K562 (cell line): ENCODE results near the gene MAP7D1. TPM values are rescaled to one million over a fixed set of nuclear protein-coding genes. Genes with fewer than 3 reads are reported as not detected.
A peak's percentile ranks its signal among the peaks of the same experiment; 100 is the strongest.

Experiments
- ATAC-seq: fragments of 200-7000 bp; cut with Tn5 transposase; 3 replicates; pipeline ENCODE4 v1.9.1; 2020; ENCODE audit warnings: moderate library complexity
- BruUV-seq: library from RNA; stranded (reverse); fragments of 400-500 nt; replicated peaks from 2 replicates; lab custom pipeline; 2021; lab: Mats Ljungman, UMichigan
- CTCF ChIA-PET: fragments of 300-600 bp; formaldehyde crosslinking; extraction: SDS; loops from one replicate; lab custom pipeline; 2021; ENCODE audit warnings: low intra/inter-chr PET ratio; lab: Yijun Ruan, JAX
- POLR2A ChIA-PET: fragments of 300-600, 350-650 bp; sonication (Branson Sonifier 250); formaldehyde crosslinking; extraction: SDS; loops from one replicate; lab custom pipeline; 2021; ENCODE audit warnings: antibody characterized with exemption, inconsistent platforms; lab: Yijun Ruan, JAX
- DNase-seq, 4 experiments: peaks; one replicate each; pipeline versions ENCODE4 v3.0.0 to v3.0.0-alpha.2; 2011 to 2018; ENCODE audit warnings: low spot score in 3 of 4, mixed read lengths in 3 of 4; ENCODE audit errors: extremely low read depth in 1 of 4
- FAIRE-seq: peaks from 2 replicates; lab custom pipeline; 2011; peaks lifted over from hg19 to GRCh38; lab: Jason Lieb, UNC
- H2AFZ ChIP-seq: 2 replicates; pipeline ENCODE4 v1.6.0; 2011; ENCODE audit warnings: low read depth, low read length, control low read depth, inconsistent platforms
- H3K27ac ChIP-seq: fragments of 200-600 bp; 3 replicates; pipeline ENCODE4 v1.8.0; 2011; ENCODE audit warnings: low read depth, mild to moderate bottlenecking, control low read depth, inconsistent platforms, low read length, moderate library complexity, mixed read lengths; ENCODE audit errors: extremely low read depth
- H3K27me3 ChIP-seq, 2 experiments: fragments of 300-600 bp in 1 of 2; 2 replicates in 1 of 2; 3 replicates in 1 of 2; pipeline versions ENCODE4 v1.6.0 to v1.8.0; 2011; ENCODE audit warnings: inconsistent platforms in 2 of 2, low read length in 2 of 2, mild to moderate bottlenecking in 1 of 2, mixed read lengths in 1 of 2, moderate library complexity in 1 of 2; ENCODE audit not compliant: control insufficient read depth in 2 of 2, insufficient read depth in 2 of 2
- H3K36me3 ChIP-seq: fragments of 300-600 bp; 3 replicates; pipeline ENCODE4 v1.8.0; 2011; ENCODE audit warnings: mild to moderate bottlenecking, low read length, inconsistent platforms; ENCODE audit not compliant: control insufficient read depth, insufficient read depth
- H3K4me1 ChIP-seq, 2 experiments: fragments of 200-600 bp in 1 of 2; replicated peaks in 1 of 2; 2 replicates in 1 of 2; 3 replicates in 1 of 2; pipeline versions ENCODE4 v1.5.1 to v1.8.0; 2011; ENCODE audit warnings: inconsistent platforms in 2 of 2, low read length in 2 of 2, mild to moderate bottlenecking in 1 of 2, mixed read lengths in 1 of 2, moderate library complexity in 1 of 2; ENCODE audit not compliant: control insufficient read depth in 2 of 2, insufficient read depth in 2 of 2
- H3K4me2 ChIP-seq: 2 replicates; pipeline ENCODE4 v1.6.1; 2011; ENCODE audit warnings: low read length, control low read depth, inconsistent platforms, mixed read lengths; ENCODE audit not compliant: insufficient read depth
- H3K4me3 ChIP-seq: fragments of 200-600 bp; sonication (generic), shearing (Covaris generic); 2 replicates; pipeline ENCODE4 v1.5.1; 2016; ENCODE audit warnings: control low read depth, inconsistent platforms
- H3K79me2 ChIP-seq: fragments of 200-600 bp; 3 replicates; pipeline ENCODE4 v1.8.0; 2011; ENCODE audit warnings: low read length, inconsistent platforms; ENCODE audit not compliant: control insufficient read depth, insufficient read depth
- H3K9ac ChIP-seq, 2 experiments: 2 replicates each; pipeline versions ENCODE4 v1.6.0 to v1.6.1; 2011; ENCODE audit warnings: low read depth in 2 of 2, low read length in 2 of 2, control low read depth in 1 of 2, inconsistent platforms in 1 of 2, mild to moderate bottlenecking in 1 of 2, mixed read lengths in 1 of 2; ENCODE audit not compliant: insufficient read depth in 1 of 2
- H3K9me1 ChIP-seq: one replicate; pipeline ENCODE4 v1.6.0; 2011; ENCODE audit warnings: inconsistent platforms, mild to moderate bottlenecking, low read length, moderate library complexity; ENCODE audit not compliant: control insufficient read depth, insufficient read depth
- H3K9me3 ChIP-seq: replicated peaks from 2 replicates; pipeline ENCODE4 v1.5.1; 2011; ENCODE audit warnings: low read depth, low read length, inconsistent platforms; ENCODE audit not compliant: control insufficient read depth, insufficient read depth
- H4K20me1 ChIP-seq: replicated peaks from 2 replicates; pipeline ENCODE4 v1.6.1; 2011; ENCODE audit warnings: low read length, inconsistent platforms, mixed read lengths; ENCODE audit not compliant: control insufficient read depth, insufficient read depth
- IRF9 ChIP-seq: fragments of 450-650 bp; IDR thresholded peaks from 2 replicates; pipeline ENCODE4 v1.6.1; 2016; ENCODE audit warnings: missing biosample characterization, missing genetic modification characterization
- JUN ChIP-seq, 2 experiments: sonication (generic) in 1 of 2; formaldehyde crosslinking in 1 of 2; IDR thresholded peaks; 2 replicates each; pipeline versions ENCODE4 v1.6.1 to v1.8.0; 2012 to 2022; ENCODE audit warnings: borderline replicate concordance in 2 of 2, mild to moderate bottlenecking in 2 of 2, improper control_type of control experiment in 1 of 2, low read depth in 1 of 2, low read length in 1 of 2, missing genetic modification reagents in 1 of 2
- SAFB ChIP-seq: fragments of 200-400 bp; formaldehyde crosslinking; IDR thresholded peaks from 2 replicates; pipeline ENCODE4 v1.6.1; 2017; ENCODE audit warnings: low read depth, low read length, borderline replicate concordance
- SAFB2 ChIP-seq: fragments of 200-400 bp; formaldehyde crosslinking; IDR thresholded peaks from 2 replicates; pipeline ENCODE4 v1.6.1; 2018; ENCODE audit warnings: borderline replicate concordance, low read length, low read depth, moderate library complexity; ENCODE audit not compliant: severe bottlenecking
- SP2 ChIP-seq: IDR thresholded peaks from 2 replicates; pipeline ENCODE4 v1.6.1; 2011; ENCODE audit warnings: mild to moderate bottlenecking, low read depth, low read length, moderate library complexity; ENCODE audit not compliant: poor library complexity, severe bottlenecking; ENCODE audit errors: extremely low read depth
- SPI1 ChIP-seq: IDR thresholded peaks from 2 replicates; pipeline ENCODE4 v1.6.1; 2011; ENCODE audit warnings: low read depth, low read length, control low read depth, borderline replicate concordance
- STAT5A ChIP-seq: IDR thresholded peaks from 2 replicates; pipeline ENCODE4 v1.6.1; 2012; ENCODE audit warnings: low read length, inconsistent platforms, borderline replicate concordance
- TAF1 ChIP-seq: IDR thresholded peaks from 2 replicates; pipeline ENCODE4 v1.6.1; 2011; ENCODE audit warnings: mild to moderate bottlenecking, low read length, moderate library complexity; ENCODE audit not compliant: insufficient read depth, control insufficient read depth, severe bottlenecking; ENCODE audit errors: extremely low read depth
- TFAM ChIP-seq: fragments of 250-450 bp; sonication (Bioruptor Pico); conservative IDR thresholded peaks from 2 replicates; pipeline ENCODE4 v1.5.0; 2021; ENCODE audit warnings: mild to moderate bottlenecking, moderate library complexity
- ZC3H4 ChIP-seq: sonication (generic); formaldehyde crosslinking; IDR thresholded peaks from 2 replicates; pipeline ENCODE4 v1.9.0; 2021; ENCODE audit warnings: missing genetic modification reagents, borderline replicate concordance
- ZNF449 ChIP-seq: fragments of 250-450 bp; sonication (Bioruptor Pico); IDR thresholded peaks from 2 replicates; pipeline ENCODE4 v1.8.0; 2022; ENCODE audit warnings: moderate library complexity, mild to moderate bottlenecking, inconsistent platforms
- ZNF707 ChIP-seq: fragments of 250-450 bp; sonication (Bioruptor Pico); conservative IDR thresholded peaks from 2 replicates; pipeline ENCODE4 v1.8.0; 2022; ENCODE audit warnings: inconsistent platforms, mild to moderate bottlenecking, moderate library complexity
- WGBS: fragments of 100-300 bp; shearing (Covaris generic); methylation state at CpG from one replicate; pipeline ENCODE4 v1.1.6; 2016; ENCODE audit warnings: low coverage, mixed read lengths; ENCODE audit not compliant: insufficient coverage; ENCODE audit errors: missing lambda C conversion rate; 5-methylcytosine and 5-hydroxymethylcytosine counted together
- in situ Hi-C: fragments of 300-500 bp; cut with MboI; formaldehyde crosslinking; loops from 4 replicates; pipeline ENCODE4 v1.15.0; 2018; ENCODE audit warnings: inconsistent platforms, mixed read lengths
- intact Hi-C: fragments of 100-400 bp; cut with micrococcal nuclease; formaldehyde crosslinking; loops from 2 replicates; pipeline ENCODE4 v1.14.2; 2022
- polyA plus RNA-seq, 8 experiments: library from polyadenylated mRNA; depleted of rRNA in 4 of 8; stranded (reverse) in 5 of 8; unstranded in 3 of 8; fragments of >200 nt; fragmentation: Nextera tagmentation in 2 of 8; fragmentation: Illumina TruSeq in 1 of 8; extraction: Ambion mirVana in 2 of 8; extraction: Trizol in 1 of 8; gene quantifications; 2 replicates each; pipeline versions ENCODE4 v1.2.1 to v1.2.3, GENCODE V29; 2011 to 2014; ENCODE audit warnings: inconsistent platforms in 1 of 8, missing spikeins in 1 of 8
- total RNA-seq, 7 experiments: library from RNA; depleted of rRNA in 6 of 7; stranded (reverse); fragments of >200 nt in 6 of 7; fragmentation: Illumina TruSeq in 2 of 7; extraction: Trizol in 2 of 7; gene quantifications; 2 replicates each; pipeline versions ENCODE4 v1.2.1 to v1.2.3, GENCODE V29; 2011 to 2021; ENCODE audit warnings: low replicate concordance in 1 of 7
- TF ChIP-seq, protein P1 (sequence below): fragments of 250-450 bp; sonication (Bioruptor Pico); IDR thresholded peaks from 2 replicates; pipeline ENCODE4 v1.5.0; 2021; ENCODE audit warnings: mild to moderate bottlenecking, borderline replicate concordance
- TF ChIP-seq, protein P2 (sequence below): fragments of 200-400 bp; formaldehyde crosslinking; IDR thresholded peaks from 2 replicates; pipeline ENCODE4 v1.6.1; 2017; ENCODE audit warnings: mild to moderate bottlenecking, low read depth, low read length, moderate library complexity

Gene MAP7D1
- total and polyA plus RNA-seq, 9 of the 15 experiments (the other 6 are each of a cell fraction or from before 2014, with no cell fraction given): 3.6 to 108 (median 34.5) TPM

GRCh38 chr1:36107394-36107793, 48.6 kb upstream of the MAP7D1 start:
- H3K27me3 ChIP-seq: no peaks in the 10 kb centered on the region
- peaks cover 0 to 18% of the 10 kb centered on the region in 2 experiments; a peak in 2 of 5 replicates for H3K4me1 ChIP-seq
- no peaks in the 10 kb centered on the region for H3K36me3 ChIP-seq
- no peak for DNase-seq
- H3K4me2 ChIP-seq: no peak overlapping the region
- WGBS: 54% methylated on average over 9 of the region's 9 CpGs
- ChIA-PET POLR2A (interaction anchor here (0.5 to 1.3 kb wide), 7 partner anchors 11 to 290 kb away, joined by 3 to 4 read pairs (median 3); no protein-coding TSS in a partner anchor), CTCF (no interaction called here)
- FAIRE-seq: no peak
- H3K9me3 ChIP-seq: no peaks in the 10 kb centered on the region
- BruUV-seq: no TSS peak
- no peak overlapping the region for H3K27ac ChIP-seq
- H3K9ac ChIP-seq: peak overlapping the region in 1 of 2 experiments; percentile 33; a peak in 1 of 4 replicates
- no peaks in the 10 kb centered on the region for H3K79me2 ChIP-seq
- intact Hi-C loops (no loop called here), in situ Hi-C loops (no loop called here)
- H3K4me3 ChIP-seq: no peak overlapping the region
- no peak overlapping the region for H2AFZ ChIP-seq
- no peaks in the 10 kb centered on the region for H3K9me1 ChIP-seq
- H4K20me1 ChIP-seq: no peaks in the 10 kb centered on the region
- no peak for ATAC-seq
- TF ChIP-seq, protein P1, sequence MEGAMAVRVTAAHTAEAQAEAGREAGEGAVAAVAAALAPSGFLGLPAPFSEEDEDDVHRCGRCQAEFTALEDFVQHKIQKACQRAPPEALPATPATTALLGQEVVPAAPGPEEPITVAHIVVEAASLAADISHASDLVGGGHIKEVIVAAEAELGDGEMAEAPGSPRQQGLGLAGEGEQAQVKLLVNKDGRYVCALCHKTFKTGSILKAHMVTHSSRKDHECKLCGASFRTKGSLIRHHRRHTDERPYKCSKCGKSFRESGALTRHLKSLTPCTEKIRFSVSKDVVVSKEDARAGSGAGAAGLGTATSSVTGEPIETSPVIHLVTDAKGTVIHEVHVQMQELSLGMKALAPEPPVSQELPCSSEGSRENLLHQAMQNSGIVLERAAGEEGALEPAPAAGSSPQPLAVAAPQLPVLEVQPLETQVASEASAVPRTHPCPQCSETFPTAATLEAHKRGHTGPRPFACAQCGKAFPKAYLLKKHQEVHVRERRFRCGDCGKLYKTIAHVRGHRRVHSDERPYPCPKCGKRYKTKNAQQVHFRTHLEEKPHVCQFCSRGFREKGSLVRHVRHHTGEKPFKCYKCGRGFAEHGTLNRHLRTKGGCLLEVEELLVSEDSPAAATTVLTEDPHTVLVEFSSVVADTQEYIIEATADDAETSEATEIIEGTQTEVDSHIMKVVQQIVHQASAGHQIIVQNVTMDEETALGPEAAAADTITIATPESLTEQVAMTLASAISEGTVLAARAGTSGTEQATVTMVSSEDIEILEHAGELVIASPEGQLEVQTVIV (CRISPR knock-in tag): no peak
- TF ChIP-seq, protein P2, sequence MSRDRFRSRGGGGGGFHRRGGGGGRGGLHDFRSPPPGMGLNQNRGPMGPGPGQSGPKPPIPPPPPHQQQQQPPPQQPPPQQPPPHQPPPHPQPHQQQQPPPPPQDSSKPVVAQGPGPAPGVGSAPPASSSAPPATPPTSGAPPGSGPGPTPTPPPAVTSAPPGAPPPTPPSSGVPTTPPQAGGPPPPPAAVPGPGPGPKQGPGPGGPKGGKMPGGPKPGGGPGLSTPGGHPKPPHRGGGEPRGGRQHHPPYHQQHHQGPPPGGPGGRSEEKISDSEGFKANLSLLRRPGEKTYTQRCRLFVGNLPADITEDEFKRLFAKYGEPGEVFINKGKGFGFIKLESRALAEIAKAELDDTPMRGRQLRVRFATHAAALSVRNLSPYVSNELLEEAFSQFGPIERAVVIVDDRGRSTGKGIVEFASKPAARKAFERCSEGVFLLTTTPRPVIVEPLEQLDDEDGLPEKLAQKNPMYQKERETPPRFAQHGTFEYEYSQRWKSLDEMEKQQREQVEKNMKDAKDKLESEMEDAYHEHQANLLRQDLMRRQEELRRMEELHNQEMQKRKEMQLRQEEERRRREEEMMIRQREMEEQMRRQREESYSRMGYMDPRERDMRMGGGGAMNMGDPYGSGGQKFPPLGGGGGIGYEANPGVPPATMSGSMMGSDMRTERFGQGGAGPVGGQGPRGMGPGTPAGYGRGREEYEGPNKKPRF: no peak
- TF ChIP-seq TFAM: no peak
- no peak for TF ChIP-seq STAT5A
- TF ChIP-seq IRF9 (tag): no peak
- no peak for TF ChIP-seq SAFB2
- TF ChIP-seq SP2: no peak
- TF ChIP-seq ZC3H4: no peak
- TF ChIP-seq ZNF707 (CRISPR knock-in tag): no peak
- no peak for TF ChIP-seq TAF1
- TF ChIP-seq SAFB: no peak
- TF ChIP-seq ZNF449 (CRISPR knock-in tag): no peak
- TF ChIP-seq SPI1: no peak
- no peak for TF ChIP-seq JUN (IDR thresholded peaks at IDR 0.05; ENCODE audit: borderline replicate concordance, low read depth, low read length)
- no peak for TF ChIP-seq JUN (CRISPR knock-in tag; IDR thresholded peaks at IDR 0.05; ENCODE audit: borderline replicate concordance)
